ENCODE measurements around the gene EPN3. TPM values are rescaled to one million over a fixed set of nuclear protein-coding genes. Genes with fewer than 3 reads are reported as not detected.

EPN3 gene
- total RNA-seq, 1 experiment from 2014 or later: 17.8 TPM

DNA sequence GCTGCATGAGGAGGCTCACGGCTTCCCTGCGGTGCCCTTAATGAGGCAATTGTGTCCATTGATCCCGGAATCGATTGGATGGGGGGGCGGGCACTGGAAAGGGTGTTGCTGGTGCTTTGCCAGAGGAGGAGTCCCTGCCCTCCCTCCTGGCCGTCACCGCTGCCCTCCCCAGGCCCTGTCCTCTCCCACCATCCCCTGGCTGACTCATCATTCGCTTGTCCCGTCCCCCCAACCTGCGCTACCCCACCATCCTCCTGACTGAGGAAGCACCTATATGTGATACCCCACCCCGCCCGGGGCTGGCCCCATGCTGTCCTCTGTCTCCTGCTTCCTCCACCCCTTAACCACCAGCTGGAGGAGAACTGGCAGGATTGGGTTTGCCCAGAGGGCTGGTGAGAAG is 48.8 kb downstream of the EPN3 start (continued):
- TF ChIP-seq EGR1 (IDR thresholded peaks at IDR 0.05; ENCODE audit: low read depth): no peak
- no peak for TF ChIP-seq ZNF274 (IDR thresholded peaks at IDR 0.05; ENCODE audit: low read depth, low read length)
- no peak for TF ChIP-seq ELF1 (IDR thresholded peaks at IDR 0.05; ENCODE audit: borderline replicate concordance, low read depth)
- TF ChIP-seq JUND (IDR thresholded peaks at IDR 0.05): no peak
- no peak for TF ChIP-seq POLR2AphosphoS5 (IDR thresholded peaks at IDR 0.05; ENCODE audit: low read depth, low read length)
- no peak for TF ChIP-seq ZFX (IDR thresholded peaks at IDR 0.05)
- no peak for TF ChIP-seq POLR2A (IDR thresholded peaks at IDR 0.05; ENCODE audit: borderline replicate concordance, extremely low read depth, insufficient read depth, insufficient read length)
- no peak for TF ChIP-seq EZH2phosphoT487 (IDR thresholded peaks at IDR 0.05; ENCODE audit: borderline replicate concordance)
- TF ChIP-seq SP1 (IDR thresholded peaks at IDR 0.05; ENCODE audit: low read depth): no peak
- no peak for TF ChIP-seq REST (IDR thresholded peaks at IDR 0.05; ENCODE audit: low read depth)
- TF ChIP-seq CBX3 (IDR thresholded peaks at IDR 0.05; ENCODE audit: low read depth): no peak
- TF ChIP-seq FOSL1 (IDR thresholded peaks at IDR 0.05; ENCODE audit: low read depth): no peak

GRCh38 chr17:50582741-50583140 is 50.2 kb downstream of the EPN3 start:
- no peaks in the 10 kb centered on the region for H3K9me3 ChIP-seq (ENCODE audit: control insufficient read depth in 1 of 2, insufficient read depth in 1 of 2, low read depth in 1 of 2, low read length in 2 of 2)
- no peaks in the 10 kb centered on the region for H3K4me1 ChIP-seq (ENCODE audit: control insufficient read depth in 1 of 2, insufficient read depth in 2 of 2, low read length in 2 of 2)
- H3K4me3 ChIP-seq (replicated peaks in 1 of 2; ENCODE audit: low read depth in 1 of 2, low read length in 2 of 2): no peak overlapping the region
- no TSS peak for BruUV-seq (replicated peaks)
- no peak for DNase-seq (ENCODE audit: low read depth, low spot score)
- no peaks in the 10 kb centered on the region for H4K20me1 ChIP-seq (ENCODE audit: insufficient read depth)
- ChIA-PET POLR2A (no interaction called here), CTCF (no interaction called here), RAD21 (ENCODE audit: low non-redundant PET in 1 of 2, low total read pairs in 2 of 2, uncharacterized antibody in 2 of 2, unreplicated experiment in 2 of 2) (no interaction called here)
- no peak overlapping the region for H3K9ac ChIP-seq (ENCODE audit: low read length)
- no peak overlapping the region for H3K27ac ChIP-seq (ENCODE audit: low read depth, low read length)
- H3K9me2 ChIP-seq (ENCODE audit: insufficient read depth): no peaks in the 10 kb centered on the region
- H3K79me2 ChIP-seq (ENCODE audit: insufficient read depth, low read length): no peaks in the 10 kb centered on the region
- intact Hi-C loops (cut with micrococcal nuclease): no loop called here
- ATAC-seq: no peak
- no peak overlapping the region for H2AFZ ChIP-seq (ENCODE audit: low read depth, low read length, poor library complexity, severe bottlenecking)
- no peaks in the 10 kb centered on the region for H3K36me3 ChIP-seq (ENCODE audit: control insufficient read depth in 1 of 2, insufficient read depth in 2 of 2, low read length in 2 of 2)
- H3K27me3 ChIP-seq (ENCODE audit: insufficient read depth, low read length): no peaks in the 10 kb centered on the region
- no peak overlapping the region for H3K4me2 ChIP-seq (ENCODE audit: low read length)
- TF ChIP-seq JUND (IDR thresholded peaks at IDR 0.05): no peak
- no peak for TF ChIP-seq ATF3 (IDR thresholded peaks at IDR 0.05)
- no peak for TF ChIP-seq ELF1 (IDR thresholded peaks at IDR 0.05; ENCODE audit: borderline replicate concordance, low read depth)
- no peak for TF ChIP-seq EZH2 (IDR thresholded peaks at IDR 0.05)
- TF ChIP-seq YY1 (IDR thresholded peaks at IDR 0.05; ENCODE audit: extremely low read depth, insufficient replicate concordance, low read depth, low read length): no peak
- TF ChIP-seq, protein P1, sequence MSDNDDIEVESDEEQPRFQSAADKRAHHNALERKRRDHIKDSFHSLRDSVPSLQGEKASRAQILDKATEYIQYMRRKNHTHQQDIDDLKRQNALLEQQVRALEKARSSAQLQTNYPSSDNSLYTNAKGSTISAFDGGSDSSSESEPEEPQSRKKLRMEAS (IDR thresholded peaks at IDR 0.05): no peak
- TF ChIP-seq RAD21 (IDR thresholded peaks at IDR 0.05; ENCODE audit: low read depth): no peak
- no peak for TF ChIP-seq ZFX (IDR thresholded peaks at IDR 0.05)
- TF ChIP-seq, protein P2, sequence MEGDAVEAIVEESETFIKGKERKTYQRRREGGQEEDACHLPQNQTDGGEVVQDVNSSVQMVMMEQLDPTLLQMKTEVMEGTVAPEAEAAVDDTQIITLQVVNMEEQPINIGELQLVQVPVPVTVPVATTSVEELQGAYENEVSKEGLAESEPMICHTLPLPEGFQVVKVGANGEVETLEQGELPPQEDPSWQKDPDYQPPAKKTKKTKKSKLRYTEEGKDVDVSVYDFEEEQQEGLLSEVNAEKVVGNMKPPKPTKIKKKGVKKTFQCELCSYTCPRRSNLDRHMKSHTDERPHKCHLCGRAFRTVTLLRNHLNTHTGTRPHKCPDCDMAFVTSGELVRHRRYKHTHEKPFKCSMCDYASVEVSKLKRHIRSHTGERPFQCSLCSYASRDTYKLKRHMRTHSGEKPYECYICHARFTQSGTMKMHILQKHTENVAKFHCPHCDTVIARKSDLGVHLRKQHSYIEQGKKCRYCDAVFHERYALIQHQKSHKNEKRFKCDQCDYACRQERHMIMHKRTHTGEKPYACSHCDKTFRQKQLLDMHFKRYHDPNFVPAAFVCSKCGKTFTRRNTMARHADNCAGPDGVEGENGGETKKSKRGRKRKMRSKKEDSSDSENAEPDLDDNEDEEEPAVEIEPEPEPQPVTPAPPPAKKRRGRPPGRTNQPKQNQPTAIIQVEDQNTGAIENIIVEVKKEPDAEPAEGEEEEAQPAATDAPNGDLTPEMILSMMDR (IDR thresholded peaks at IDR 0.05 in 2 of 3, conservative IDR thresholded peaks at IDR 0.05 in 1 of 3; ENCODE audit: borderline replicate concordance in 1 of 3, insufficient read depth in 1 of 3, low read depth in 2 of 3, low read length in 2 of 3): no peak
- TF ChIP-seq TCF7L2 (IDR thresholded peaks at IDR 0.05; ENCODE audit: borderline replicate concordance, extremely low read depth, insufficient read depth, insufficient read length): no peak
- TF ChIP-seq EGR1 (IDR thresholded peaks at IDR 0.05; ENCODE audit: low read depth): no peak
- TF ChIP-seq CBX3 (IDR thresholded peaks at IDR 0.05; ENCODE audit: low read depth): no peak
